GM23338 (cell line): ENCODE measurements around the gene TMEM62.
"Not testable (repeated sequence)": the region's sequence is repeated elsewhere in the genome, so short reads cannot be mapped to it uniquely, and the experiment has no call there.

Experiments
- CTCF ChIP-seq, 2 experiments: fragments of 200-600 bp in 1 of 2; sonication (generic) in 1 of 2; conservative IDR thresholded peaks; 2 replicates each; pipeline versions ENCODE4 v1.5.1 to v1.6.1; 2016 to 2017; ENCODE audit warnings: antibody characterized with exemption in 2 of 2, low read depth in 2 of 2, mild to moderate bottlenecking in 2 of 2, moderate library complexity in 1 of 2
- EZH2 ChIP-seq: fragments of 200-600 bp; sonication (generic); IDR thresholded peaks from one replicate; pipeline ENCODE4 v1.8.0; 2017; ENCODE audit warnings: antibody characterized with exemption, mild to moderate bottlenecking, low read depth; ENCODE audit not compliant: unreplicated experiment
- JUNB ChIP-seq: IDR thresholded peaks from one replicate; pipeline ENCODE4 v1.6.1; 2016; ENCODE audit warnings: antibody characterized with exemption; ENCODE audit not compliant: unreplicated experiment
- REST ChIP-seq: IDR thresholded peaks from one replicate; pipeline ENCODE4 v1.6.1; 2018; ENCODE audit warnings: antibody characterized with exemption; ENCODE audit not compliant: unreplicated experiment

GRCh38 chr15:43177147-43177546, 43.8 kb downstream of the TMEM62 start:
- TF ChIP-seq CTCF (conservative IDR thresholded peaks at IDR 0.05; ENCODE audit: low read depth in 2 of 2); JUNB; EZH2; REST: not testable (repeated sequence)
